ENCODE results near the gene PARVA. TPM values are rescaled to one million over a fixed set of nuclear protein-coding genes. Genes with fewer than 3 reads are reported as not detected.

The PARVA gene
- total RNA-seq, 1 experiment from 2014 or later: 18.1 TPM

DNA sequence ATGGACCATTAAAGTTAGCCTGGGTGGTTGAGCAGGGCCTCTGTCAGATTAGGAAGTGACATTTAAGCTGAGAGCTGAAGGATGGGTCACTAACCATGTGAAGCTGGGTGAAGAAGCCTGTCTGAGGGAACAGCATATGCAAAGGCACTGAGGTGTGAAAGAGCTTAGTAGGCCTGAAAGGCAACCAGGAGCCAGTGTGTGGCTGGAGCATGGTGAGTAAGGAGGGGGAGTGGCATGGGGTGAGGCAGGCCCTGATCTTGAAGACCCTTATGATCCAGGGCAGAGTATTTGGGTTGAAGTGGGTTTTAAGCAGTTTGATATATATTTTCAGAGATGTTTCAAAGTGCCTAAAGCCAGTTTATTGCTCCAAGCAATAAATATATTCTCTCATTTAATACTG, 48.8 kb downstream of the PARVA start:
- Histone ChIP-seq H2BK15ac (ENCODE audit: low read depth, low read length) (no peak overlapping the region), H3K4me2 (ENCODE audit: insufficient read depth, insufficient read length, low read length) (no peak overlapping the region), H3K23me2 (ENCODE audit: insufficient read length, low read depth, low read length, poor library complexity, severe bottlenecking) (no peaks in the 10 kb centered on the region), H3T11ph (ENCODE audit: low read length) (no peak overlapping the region), H4K8ac (replicated peaks; ENCODE audit: insufficient read length, low read depth, low read length) (no peak overlapping the region), H3K9me3 (ENCODE audit: control insufficient read depth, low read depth, low read length) (no peaks in the 10 kb centered on the region), H2AFZ (ENCODE audit: low read length) (no peak overlapping the region), H2BK12ac (ENCODE audit: insufficient read length, low read depth, low read length) (no peak overlapping the region), H3K9ac (ENCODE audit: extremely low read depth, insufficient read length, low read length) (no peak overlapping the region), H3K4me1 (ENCODE audit: insufficient read depth, low read length) (no peaks in the 10 kb centered on the region), H2BK120ac (ENCODE audit: low read depth, low read length, poor library complexity, severe bottlenecking) (no peak overlapping the region), H2BK5ac (ENCODE audit: insufficient read length, low read length) (no peak overlapping the region), H3K23ac (ENCODE audit: insufficient read length, low read depth, low read length) (no peak overlapping the region), H3K79me2 (ENCODE audit: insufficient read depth, low read length) (no peaks in the 10 kb centered on the region), H3K14ac (ENCODE audit: insufficient read depth, low read length) (no peak overlapping the region), H4K20me1 (ENCODE audit: control insufficient read depth, insufficient read depth, insufficient read length) (no peaks in the 10 kb centered on the region), H3K79me1 (ENCODE audit: insufficient read depth, low read depth, low read length, poor library complexity, severe bottlenecking) (no peaks in the 10 kb centered on the region), H3K56ac (ENCODE audit: insufficient read length, low read depth, low read length) (no peak overlapping the region), H3K27ac (ENCODE audit: insufficient read length, low read depth, low read length) (no peak overlapping the region), H4K5ac (ENCODE audit: insufficient read length, low read depth, low read length) (no peak overlapping the region), H2AK5ac (ENCODE audit: insufficient read length, low read length) (no peak overlapping the region), H2BK20ac (ENCODE audit: low read depth, low read length, poor library complexity, severe bottlenecking) (no peak overlapping the region), H4K91ac (ENCODE audit: insufficient read length, low read depth, low read length) (no peak overlapping the region), H3K27me3 (ENCODE audit: insufficient read depth, low read length) (no peaks in the 10 kb centered on the region), H3K4ac (ENCODE audit: low read depth, low read length) (no peak overlapping the region), H3K18ac (ENCODE audit: insufficient read length, low read depth, low read length) (no peak overlapping the region)
- H3K27me3 Mint-ChIP-seq (ENCODE audit: low read depth): no peaks in the 10 kb centered on the region
- H3K9me3 Mint-ChIP-seq: no peaks in the 10 kb centered on the region
- DNase-seq: no peak
- H3K4me3 Mint-ChIP-seq: no peak overlapping the region
- no peaks in the 10 kb centered on the region for H3K36me3 Mint-ChIP-seq (ENCODE audit: insufficient read depth in 1 of 3, low read depth in 3 of 3)
- TF ChIP-seq, protein P1, sequence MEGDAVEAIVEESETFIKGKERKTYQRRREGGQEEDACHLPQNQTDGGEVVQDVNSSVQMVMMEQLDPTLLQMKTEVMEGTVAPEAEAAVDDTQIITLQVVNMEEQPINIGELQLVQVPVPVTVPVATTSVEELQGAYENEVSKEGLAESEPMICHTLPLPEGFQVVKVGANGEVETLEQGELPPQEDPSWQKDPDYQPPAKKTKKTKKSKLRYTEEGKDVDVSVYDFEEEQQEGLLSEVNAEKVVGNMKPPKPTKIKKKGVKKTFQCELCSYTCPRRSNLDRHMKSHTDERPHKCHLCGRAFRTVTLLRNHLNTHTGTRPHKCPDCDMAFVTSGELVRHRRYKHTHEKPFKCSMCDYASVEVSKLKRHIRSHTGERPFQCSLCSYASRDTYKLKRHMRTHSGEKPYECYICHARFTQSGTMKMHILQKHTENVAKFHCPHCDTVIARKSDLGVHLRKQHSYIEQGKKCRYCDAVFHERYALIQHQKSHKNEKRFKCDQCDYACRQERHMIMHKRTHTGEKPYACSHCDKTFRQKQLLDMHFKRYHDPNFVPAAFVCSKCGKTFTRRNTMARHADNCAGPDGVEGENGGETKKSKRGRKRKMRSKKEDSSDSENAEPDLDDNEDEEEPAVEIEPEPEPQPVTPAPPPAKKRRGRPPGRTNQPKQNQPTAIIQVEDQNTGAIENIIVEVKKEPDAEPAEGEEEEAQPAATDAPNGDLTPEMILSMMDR (conservative IDR thresholded peaks at IDR 0.05): no peak
- H3K4me1 Mint-ChIP-seq: no peaks in the 10 kb centered on the region
- H3K27ac Mint-ChIP-seq: no peak overlapping the region
